Measurements from ENCODE around the gene MAT2B. TPM values are rescaled to one million over a fixed set of nuclear protein-coding genes. Genes with fewer than 3 reads are reported as not detected.

Gene MAT2B
- total RNA-seq, 1 donor from 2014 or later, result 56.4 TPM

- H3K36me3 Mint-ChIP-seq, result no peaks in the 10 kb centered on the region
- H3K9me3 Mint-ChIP-seq, result no peaks in the 10 kb centered on the region
- H3K4me3 Mint-ChIP-seq, result no peak overlapping the region
- TF ChIP-seq, protein P1, sequence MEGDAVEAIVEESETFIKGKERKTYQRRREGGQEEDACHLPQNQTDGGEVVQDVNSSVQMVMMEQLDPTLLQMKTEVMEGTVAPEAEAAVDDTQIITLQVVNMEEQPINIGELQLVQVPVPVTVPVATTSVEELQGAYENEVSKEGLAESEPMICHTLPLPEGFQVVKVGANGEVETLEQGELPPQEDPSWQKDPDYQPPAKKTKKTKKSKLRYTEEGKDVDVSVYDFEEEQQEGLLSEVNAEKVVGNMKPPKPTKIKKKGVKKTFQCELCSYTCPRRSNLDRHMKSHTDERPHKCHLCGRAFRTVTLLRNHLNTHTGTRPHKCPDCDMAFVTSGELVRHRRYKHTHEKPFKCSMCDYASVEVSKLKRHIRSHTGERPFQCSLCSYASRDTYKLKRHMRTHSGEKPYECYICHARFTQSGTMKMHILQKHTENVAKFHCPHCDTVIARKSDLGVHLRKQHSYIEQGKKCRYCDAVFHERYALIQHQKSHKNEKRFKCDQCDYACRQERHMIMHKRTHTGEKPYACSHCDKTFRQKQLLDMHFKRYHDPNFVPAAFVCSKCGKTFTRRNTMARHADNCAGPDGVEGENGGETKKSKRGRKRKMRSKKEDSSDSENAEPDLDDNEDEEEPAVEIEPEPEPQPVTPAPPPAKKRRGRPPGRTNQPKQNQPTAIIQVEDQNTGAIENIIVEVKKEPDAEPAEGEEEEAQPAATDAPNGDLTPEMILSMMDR (conservative IDR thresholded peaks at IDR 0.05), result no peak
- no peaks in the 10 kb centered on the region for H3K4me1 Mint-ChIP-seq (ENCODE audit: unreplicated experiment)
- H3K27ac Mint-ChIP-seq, result no peak overlapping the region
- H3K27me3 Mint-ChIP-seq, result no peaks in the 10 kb centered on the region
- no peak for DNase-seq (ENCODE audit: extremely low spot score, unreplicated experiment)
These were observed 9.1 kb upstream of the MAT2B start for GRCh38 chr5:163496286-163496685.

DNA sequence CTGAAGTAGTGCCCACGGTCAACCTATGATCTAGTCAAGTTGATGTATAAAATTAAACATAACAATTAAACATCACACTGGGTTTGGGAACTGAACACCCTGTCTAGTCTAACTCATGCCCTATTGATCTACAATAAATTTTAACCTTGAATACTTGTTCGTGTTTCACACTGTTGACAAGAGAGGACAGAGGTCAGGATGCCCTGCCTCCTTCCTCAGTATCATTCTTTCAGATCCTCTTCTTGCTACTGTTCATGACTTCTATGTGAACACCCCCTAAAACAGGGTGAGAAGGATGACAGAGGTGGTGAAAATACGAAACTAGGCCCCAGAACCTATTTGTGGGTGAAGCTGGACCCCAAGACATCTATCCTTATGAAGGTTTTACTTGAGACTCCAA lies 8.1 kb upstream of the MAT2B start:
- Mint-ChIP-seq H3K27ac (no peak overlapping the region), H3K4me3 (no peak overlapping the region), H3K9me3 (no peaks in the 10 kb centered on the region), H3K36me3 (no peaks in the 10 kb centered on the region), H3K4me1 (ENCODE audit: unreplicated experiment) (peaks cover under 1% of the 10 kb centered on the region), H3K27me3 (no peaks in the 10 kb centered on the region)
- no peak for DNase-seq (ENCODE audit: extremely low spot score, unreplicated experiment)
- TF ChIP-seq, protein P1 (conservative IDR thresholded peaks at IDR 0.05), result no peak

- H3K27ac Mint-ChIP-seq, result no peak overlapping the region
- no peak overlapping the region for H3K4me3 Mint-ChIP-seq
- peaks cover 10% of the 10 kb centered on the region for H3K4me1 Mint-ChIP-seq (ENCODE audit: unreplicated experiment)
- no peak for DNase-seq (ENCODE audit: extremely low spot score, unreplicated experiment)
- TF ChIP-seq, protein P1 (conservative IDR thresholded peaks at IDR 0.05), result no peak
- H3K9me3 Mint-ChIP-seq, result no peaks in the 10 kb centered on the region
- H3K27me3 Mint-ChIP-seq, result no peaks in the 10 kb centered on the region
- no peaks in the 10 kb centered on the region for H3K36me3 Mint-ChIP-seq
These were observed 6.5 kb upstream of the MAT2B start for GRCh38 chr5:163498886-163499285.

DNA sequence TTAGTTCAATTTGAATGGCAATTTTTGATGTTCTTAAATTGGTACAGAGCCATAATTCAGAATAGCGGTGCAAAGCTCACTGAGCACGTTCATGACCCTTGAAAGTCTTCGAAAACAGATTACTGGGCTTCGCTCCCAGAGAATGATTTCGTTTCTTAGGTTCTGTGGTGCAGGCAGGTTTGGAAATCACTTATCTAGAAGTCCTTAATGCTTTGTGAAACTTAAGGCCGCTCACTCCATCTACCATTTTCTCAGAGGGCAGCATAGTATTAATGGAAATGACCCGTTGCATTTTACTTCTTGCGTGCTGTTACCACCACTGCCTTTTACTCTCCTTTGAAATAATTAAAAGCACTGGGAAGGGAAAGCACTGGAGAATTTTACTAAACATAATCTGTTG lies 2.9 kb upstream of the MAT2B start:
- H3K4me3 Mint-ChIP-seq, result peak overlapping the region; percentile 98
- no peaks in the 10 kb centered on the region for H3K36me3 Mint-ChIP-seq
- H3K9me3 Mint-ChIP-seq, result no peaks in the 10 kb centered on the region
- no peak for DNase-seq (ENCODE audit: extremely low spot score, unreplicated experiment)
- H3K4me1 Mint-ChIP-seq (ENCODE audit: unreplicated experiment), result peaks cover 13% of the 10 kb centered on the region
- no peaks in the 10 kb centered on the region for H3K27me3 Mint-ChIP-seq
- H3K27ac Mint-ChIP-seq, result peak overlapping the region; percentile 98
- TF ChIP-seq, protein P1 (conservative IDR thresholded peaks at IDR 0.05), result no peak

DNA sequence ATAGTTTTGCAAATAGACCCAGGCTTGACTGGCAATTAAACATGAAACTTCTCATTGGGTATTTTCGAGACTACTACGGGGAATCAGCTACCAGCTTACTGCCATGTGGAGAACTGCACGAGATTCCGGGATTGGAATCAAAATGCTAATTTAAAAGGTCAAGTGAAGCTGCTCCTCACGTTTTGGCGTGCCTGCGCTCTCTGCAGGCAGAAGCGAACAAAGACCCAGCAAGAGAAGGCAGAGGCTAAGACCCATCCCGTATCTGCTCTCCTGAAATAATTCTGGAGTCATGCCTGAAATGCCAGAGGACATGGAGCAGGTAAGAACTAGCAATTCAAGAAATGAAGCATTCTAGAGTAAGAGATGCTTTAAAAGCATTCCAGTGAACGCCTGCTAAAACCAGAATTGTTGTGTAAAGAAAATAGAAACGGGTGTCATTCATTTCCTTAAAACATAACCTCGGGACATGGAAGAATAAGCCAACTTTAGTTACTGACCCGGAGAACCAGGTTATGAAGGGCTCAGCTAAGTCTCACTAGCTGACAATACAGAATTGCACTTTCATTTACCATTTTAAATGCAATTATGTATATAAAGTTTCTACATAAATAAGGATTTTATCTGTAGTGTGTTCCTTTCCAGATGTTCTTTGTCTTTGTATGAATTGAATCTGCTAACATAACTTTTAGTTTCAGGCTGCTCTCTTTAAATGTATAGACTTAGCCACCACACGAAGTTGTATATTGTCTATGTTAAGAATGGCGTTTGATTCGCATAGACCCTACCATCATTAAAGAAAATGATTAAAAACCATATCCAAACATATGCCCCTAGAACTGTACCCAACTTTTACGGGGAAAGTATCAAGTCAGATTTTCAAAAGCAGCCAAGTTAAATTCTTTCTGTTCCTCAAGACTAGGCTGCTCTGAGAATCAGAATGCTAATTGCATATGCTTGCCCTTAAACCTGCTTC lies 2.0 kb upstream of the MAT2B start:
- Mint-ChIP-seq H3K36me3 (no peaks in the 10 kb centered on the region), H3K27ac (peak overlapping the region; percentile 98), H3K9me3 (no peaks in the 10 kb centered on the region), H3K4me3 (peak overlapping the region; percentile 98), H3K4me1 (ENCODE audit: unreplicated experiment) (peaks cover 18% of the 10 kb centered on the region), H3K27me3 (no peaks in the 10 kb centered on the region)
- DNase-seq (ENCODE audit: extremely low spot score, unreplicated experiment), result peak; percentile 72
- TF ChIP-seq, protein P1 (conservative IDR thresholded peaks at IDR 0.05), result peak; percentile 22
